ENCODE measurements around the gene MNS1.

DNA sequence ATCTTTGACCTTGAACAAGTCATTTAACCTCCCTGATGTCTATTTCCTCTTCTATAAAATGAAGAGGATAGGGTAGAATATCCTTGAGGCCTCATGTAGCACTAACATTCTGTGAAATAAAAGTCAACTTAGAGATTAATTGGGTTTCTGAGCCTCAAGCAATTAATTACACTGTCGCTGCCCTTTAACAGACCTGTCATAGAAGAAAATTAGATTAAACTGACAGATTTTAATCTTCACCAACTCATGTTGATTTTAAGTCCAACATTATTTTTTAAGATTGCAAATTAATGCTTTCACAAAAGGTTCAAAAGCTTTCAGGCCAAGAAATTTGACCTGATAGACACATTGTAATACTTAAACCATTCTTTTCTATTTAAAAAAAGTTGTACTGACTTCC lies 8.1 kb upstream of the MNS1 start:
- TF ChIP-seq, protein P1, sequence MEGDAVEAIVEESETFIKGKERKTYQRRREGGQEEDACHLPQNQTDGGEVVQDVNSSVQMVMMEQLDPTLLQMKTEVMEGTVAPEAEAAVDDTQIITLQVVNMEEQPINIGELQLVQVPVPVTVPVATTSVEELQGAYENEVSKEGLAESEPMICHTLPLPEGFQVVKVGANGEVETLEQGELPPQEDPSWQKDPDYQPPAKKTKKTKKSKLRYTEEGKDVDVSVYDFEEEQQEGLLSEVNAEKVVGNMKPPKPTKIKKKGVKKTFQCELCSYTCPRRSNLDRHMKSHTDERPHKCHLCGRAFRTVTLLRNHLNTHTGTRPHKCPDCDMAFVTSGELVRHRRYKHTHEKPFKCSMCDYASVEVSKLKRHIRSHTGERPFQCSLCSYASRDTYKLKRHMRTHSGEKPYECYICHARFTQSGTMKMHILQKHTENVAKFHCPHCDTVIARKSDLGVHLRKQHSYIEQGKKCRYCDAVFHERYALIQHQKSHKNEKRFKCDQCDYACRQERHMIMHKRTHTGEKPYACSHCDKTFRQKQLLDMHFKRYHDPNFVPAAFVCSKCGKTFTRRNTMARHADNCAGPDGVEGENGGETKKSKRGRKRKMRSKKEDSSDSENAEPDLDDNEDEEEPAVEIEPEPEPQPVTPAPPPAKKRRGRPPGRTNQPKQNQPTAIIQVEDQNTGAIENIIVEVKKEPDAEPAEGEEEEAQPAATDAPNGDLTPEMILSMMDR (IDR thresholded peaks at IDR 0.05; ENCODE audit: low read depth, low read length, poor library complexity, severe bottlenecking): no peak
- TF ChIP-seq EZH2phosphoT487 (IDR thresholded peaks at IDR 0.05; ENCODE audit: borderline replicate concordance, low read length): no peak
